Testis (tissue), 3 donors: Measurements from ENCODE around the gene CADPS2. TPM values are rescaled to one million over a fixed set of nuclear protein-coding genes. Genes with fewer than 3 reads are reported as not detected.

ENCODE experiments used
- DNase-seq: peaks from one replicate; pipeline ENCODE4 v3.0.0-alpha.2; 2019
- H3K27ac ChIP-seq, 2 donors: fragments of 200-600 bp; sonication (generic); one replicate each; pipeline ENCODE4 v1.5.1; 2019
- H3K27me3 ChIP-seq: fragments of 200-600 bp; sonication (generic); one replicate; pipeline ENCODE4 v1.5.1; 2019
- H3K36me3 ChIP-seq: fragments of 200-600 bp; sonication (generic); one replicate; pipeline ENCODE4 v1.5.1; 2017; ENCODE audit warnings: low read depth; ENCODE audit errors: missing control alignments
- H3K4me1 ChIP-seq: fragments of 200-600 bp; sonication (generic); one replicate; pipeline ENCODE4 v1.5.1; 2019
- H3K4me3 ChIP-seq, 2 donors: fragments of 200-600 bp; sonication (generic); one replicate each; pipeline ENCODE4 v1.5.1; 2017 to 2019
- H3K9me3 ChIP-seq: fragments of 200-600 bp; sonication (generic); one replicate; pipeline ENCODE4 v1.5.1; 2017
- POLR2A ChIP-seq: fragments of 450-650 bp; IDR thresholded peaks from one replicate; pipeline ENCODE4 v1.6.1; 2017; ENCODE audit warnings: antibody characterized with exemption, mild to moderate bottlenecking, moderate library complexity
- WGBS, 2 donors: methylation state at CpG; one replicate each; pipeline ENCODE4 v1.1.5; 2018; 5-methylcytosine and 5-hydroxymethylcytosine counted together
- intact Hi-C: fragments of 100-400 bp; cut with DNase I; formaldehyde crosslinking; loops from one replicate; pipeline ENCODE4 v1.15.1; 2023; ENCODE audit warnings: low total_unique reads
- polyA plus RNA-seq: library from polyadenylated mRNA; stranded (reverse); fragments of 350-450 nt; fragmentation: Illumina TruSeq; extraction: RNeasy Lipid Tissue Mini Kit (QIAGEN cat#74804); gene quantifications from one replicate; pipeline ENCODE4 v1.2.3, GENCODE V29; 2014; ENCODE audit warnings: low read depth, low replicate concordance; ENCODE audit not compliant: insufficient read depth
- total RNA-seq, 2 donors: library from RNA; depleted of rRNA; stranded (reverse); fragments of >200 nt; gene quantifications; one replicate each; pipeline ENCODE4 v1.2.3, GENCODE V29; 2016
- TF ChIP-seq, protein P1 (sequence below), 3 experiments: fragments of 450-650 bp in 2 of 3; fragments of 200-600 bp in 1 of 3; sonication (generic) in 1 of 3; IDR thresholded peaks; one replicate each; pipeline ENCODE4 v1.5.1; 2016 to 2019; ENCODE audit warnings: antibody characterized with exemption in 3 of 3, mild to moderate bottlenecking in 2 of 3, moderate library complexity in 1 of 3

The CADPS2 gene
- total and polyA plus RNA-seq, 3 donors from 2014 or later = 6.0 to 9.9 (median 9.3) TPM

DNA sequence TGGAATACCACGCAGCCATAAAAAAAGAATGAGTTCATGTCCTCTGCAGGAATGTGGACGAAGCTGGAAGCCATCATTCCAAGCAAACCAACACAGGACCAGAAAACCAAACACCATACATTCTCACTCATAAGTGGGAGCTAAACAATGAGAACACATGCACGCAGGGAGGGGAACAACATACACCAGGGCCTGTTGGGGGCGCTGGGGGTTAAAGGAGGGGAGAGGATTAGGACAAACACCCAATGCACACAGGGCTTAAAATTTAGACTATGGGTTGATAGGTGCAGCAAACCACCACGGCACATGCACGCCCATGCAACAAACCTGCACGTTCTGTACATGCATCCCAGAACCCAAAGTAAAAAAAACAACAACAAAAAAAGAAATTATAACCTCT is 210.6 kb downstream of the CADPS2 start:
- WGBS, 2 donors = 78 to 88% methylated on average over 7 of the region's 7 CpGs
- no peak overlapping the region for H3K4me3 ChIP-seq
- intact Hi-C loops = no loop called here
- H3K36me3 ChIP-seq = no peaks in the 10 kb centered on the region
- H3K9me3 ChIP-seq = no peaks in the 10 kb centered on the region
- DNase-seq = no peak
- H3K4me1 ChIP-seq = no peaks in the 10 kb centered on the region
- no peak overlapping the region for H3K27ac ChIP-seq
- TF ChIP-seq POLR2A = no peak
- TF ChIP-seq, protein P1, sequence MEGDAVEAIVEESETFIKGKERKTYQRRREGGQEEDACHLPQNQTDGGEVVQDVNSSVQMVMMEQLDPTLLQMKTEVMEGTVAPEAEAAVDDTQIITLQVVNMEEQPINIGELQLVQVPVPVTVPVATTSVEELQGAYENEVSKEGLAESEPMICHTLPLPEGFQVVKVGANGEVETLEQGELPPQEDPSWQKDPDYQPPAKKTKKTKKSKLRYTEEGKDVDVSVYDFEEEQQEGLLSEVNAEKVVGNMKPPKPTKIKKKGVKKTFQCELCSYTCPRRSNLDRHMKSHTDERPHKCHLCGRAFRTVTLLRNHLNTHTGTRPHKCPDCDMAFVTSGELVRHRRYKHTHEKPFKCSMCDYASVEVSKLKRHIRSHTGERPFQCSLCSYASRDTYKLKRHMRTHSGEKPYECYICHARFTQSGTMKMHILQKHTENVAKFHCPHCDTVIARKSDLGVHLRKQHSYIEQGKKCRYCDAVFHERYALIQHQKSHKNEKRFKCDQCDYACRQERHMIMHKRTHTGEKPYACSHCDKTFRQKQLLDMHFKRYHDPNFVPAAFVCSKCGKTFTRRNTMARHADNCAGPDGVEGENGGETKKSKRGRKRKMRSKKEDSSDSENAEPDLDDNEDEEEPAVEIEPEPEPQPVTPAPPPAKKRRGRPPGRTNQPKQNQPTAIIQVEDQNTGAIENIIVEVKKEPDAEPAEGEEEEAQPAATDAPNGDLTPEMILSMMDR (IDR thresholded peaks at IDR 0.05) = no peak
- H3K27me3 ChIP-seq = no peaks in the 10 kb centered on the region

DNA sequence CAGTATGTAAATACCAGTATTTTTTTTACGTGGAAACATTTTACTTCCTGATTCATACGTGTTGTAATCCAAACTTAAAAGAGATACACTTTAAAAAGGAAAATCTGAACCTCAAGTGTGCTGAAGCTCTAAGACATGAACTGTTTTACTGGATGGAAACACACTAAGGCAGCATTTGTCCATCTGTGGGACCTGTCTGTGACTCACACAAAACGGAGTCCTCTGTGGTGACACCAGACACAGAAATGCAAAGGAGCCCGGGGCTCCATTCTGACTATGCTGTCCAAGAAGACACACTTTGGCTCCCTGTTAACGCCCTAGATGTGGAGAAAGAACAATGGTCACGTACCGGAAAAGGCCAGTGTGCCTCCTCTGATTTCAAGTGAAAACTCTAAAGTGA is 211.2 kb downstream of the CADPS2 start:
- Histone ChIP-seq H3K4me3 (no peak overlapping the region), H3K36me3 (no peaks in the 10 kb centered on the region), H3K9me3 (no peaks in the 10 kb centered on the region), H3K4me1 (no peaks in the 10 kb centered on the region), H3K27me3 (no peaks in the 10 kb centered on the region), H3K27ac (no peak overlapping the region)
- TF ChIP-seq, protein P1 (IDR thresholded peaks at IDR 0.05) = no peak
- TF ChIP-seq POLR2A = no peak
- no peak for DNase-seq
- intact Hi-C loops = no loop called here
- WGBS, 2 donors = 56 to 57% methylated on average over 7 of the region's 7 CpGs

DNA sequence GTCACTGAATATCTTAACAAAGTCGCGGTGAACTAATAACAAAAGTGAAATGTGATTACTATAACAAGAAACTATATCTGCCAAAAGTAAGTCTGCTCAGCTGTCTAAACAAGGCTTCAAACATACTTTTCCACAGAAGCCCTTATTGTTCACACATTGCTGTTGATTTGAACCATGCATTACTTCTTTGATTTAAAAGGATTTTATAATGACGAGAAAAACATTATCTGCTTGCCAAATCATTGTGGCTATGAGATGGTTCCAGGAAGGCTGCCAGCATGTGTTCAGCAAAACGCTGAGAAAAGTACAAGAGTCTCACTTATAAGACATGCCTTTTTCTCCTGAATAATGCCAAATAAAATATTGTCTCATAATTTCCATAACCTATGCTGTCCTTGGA is 211.8 kb downstream of the CADPS2 start:
- no peak for DNase-seq
- H3K27me3 ChIP-seq = no peaks in the 10 kb centered on the region
- intact Hi-C loops = no loop called here
- no peak overlapping the region for H3K4me3 ChIP-seq
- no peaks in the 10 kb centered on the region for H3K4me1 ChIP-seq
- H3K36me3 ChIP-seq = no peaks in the 10 kb centered on the region
- TF ChIP-seq POLR2A = no peak
- TF ChIP-seq, protein P1 (IDR thresholded peaks at IDR 0.05) = no peak
- 20 to 41% methylated on average over 4 of the region's 4 CpGs for WGBS, 2 donors
- no peak overlapping the region for H3K27ac ChIP-seq
- no peaks in the 10 kb centered on the region for H3K9me3 ChIP-seq

DNA sequence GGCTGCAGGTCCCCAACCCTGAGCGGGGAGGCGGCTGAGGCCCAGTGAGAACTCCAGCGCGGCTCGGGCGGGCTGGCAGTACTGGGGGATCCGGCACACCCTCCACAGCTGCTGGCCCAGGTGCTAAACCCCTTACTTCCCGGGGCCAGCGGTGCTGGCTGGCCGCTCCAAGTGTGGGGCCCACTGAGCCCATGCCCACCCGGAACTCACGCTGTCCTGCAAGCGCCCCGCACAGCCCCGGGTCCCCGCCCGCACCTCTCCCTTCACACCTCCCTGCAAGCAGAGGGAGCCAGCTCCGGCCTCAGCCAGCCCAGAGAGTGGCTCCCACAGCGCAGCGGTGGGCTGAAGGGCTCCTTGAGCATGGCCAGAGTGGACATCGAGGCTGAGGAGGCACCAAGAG is 212.3 kb downstream of the CADPS2 start:
- Histone ChIP-seq H3K27ac (no peak overlapping the region), H3K27me3 (no peaks in the 10 kb centered on the region), H3K4me3 (no peak overlapping the region), H3K4me1 (no peaks in the 10 kb centered on the region), H3K9me3 (no peaks in the 10 kb centered on the region), H3K36me3 (no peaks in the 10 kb centered on the region)
- WGBS, 2 donors = 67 to 81% methylated on average over 4 to 18 of the region's 21 CpGs
- no peak for DNase-seq
- intact Hi-C loops = no loop called here
- TF ChIP-seq POLR2A = no peak
- TF ChIP-seq, protein P1 (IDR thresholded peaks at IDR 0.05) = no peak

DNA sequence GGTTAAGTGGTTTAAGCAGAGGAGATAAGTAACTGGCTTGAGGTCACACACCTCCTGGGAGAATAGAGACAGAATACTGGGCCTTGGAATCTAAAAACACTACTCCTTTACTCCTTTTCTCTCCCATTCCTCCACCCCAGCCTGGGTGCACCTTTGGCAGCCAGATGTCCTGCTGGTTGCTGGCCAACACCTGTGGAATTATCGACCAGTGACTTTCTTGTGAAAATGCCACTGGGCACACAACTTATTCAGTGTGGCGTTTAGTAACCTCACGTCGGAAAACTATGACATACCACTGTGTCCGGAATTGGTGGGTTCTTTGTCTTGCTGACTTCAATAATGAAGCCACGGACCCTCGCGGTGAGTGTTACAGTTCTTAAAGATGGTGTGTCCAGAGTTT is 213.7 kb downstream of the CADPS2 start:
- H3K4me1 ChIP-seq = no peaks in the 10 kb centered on the region
- H3K4me3 ChIP-seq = no peak overlapping the region
- intact Hi-C loops = no loop called here
- no peaks in the 10 kb centered on the region for H3K36me3 ChIP-seq
- no peaks in the 10 kb centered on the region for H3K27me3 ChIP-seq
- no peaks in the 10 kb centered on the region for H3K9me3 ChIP-seq
- WGBS, 2 donors = 54 to 78% methylated on average over 8 of the region's 8 CpGs
- H3K27ac ChIP-seq = no peak overlapping the region
- DNase-seq = no peak
- no peak for TF ChIP-seq POLR2A
- TF ChIP-seq, protein P1 (IDR thresholded peaks at IDR 0.05) = no peak
